Central memory CD4-positive, alpha-beta T cell (primary cell): ENCODE measurements around the gene SOX6.

Experiments used
- DNase-seq: peaks from one replicate; pipeline ENCODE4 v3.0.0; 2022

SOX6 gene

GRCh38 chr11:16313846-16314245 lies 42.5 kb downstream of the SOX6 start:
- DNase-seq = no peak

GRCh38 chr11:16312233-16312765 lies 44.0 kb downstream of the SOX6 start:
- DNase-seq = no peak

- DNase-seq = no peak
These were observed 44.5 kb downstream of the SOX6 start for GRCh38 chr11:16311831-16312230.

DNA sequence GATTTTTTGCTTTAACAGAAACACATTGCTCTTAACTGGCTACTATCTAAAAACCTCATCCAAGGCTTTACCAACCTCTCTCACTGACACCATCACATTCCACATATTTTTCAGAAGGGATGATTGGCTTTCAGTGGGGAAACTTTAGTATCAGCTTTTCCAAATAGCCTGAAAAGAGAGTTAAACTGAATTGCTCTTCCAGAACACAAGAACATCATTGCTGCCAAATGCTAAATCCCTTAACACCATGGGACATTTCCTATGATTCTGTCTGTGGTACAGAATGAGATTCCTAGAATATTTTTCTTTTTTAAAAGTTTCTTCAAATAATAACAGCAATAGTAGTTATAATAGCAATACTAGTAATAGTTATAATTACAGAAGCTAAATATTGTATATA lies 45.4 kb downstream of the SOX6 start:
- no peak for DNase-seq

GRCh38 chr11:16309226-16309625 lies 47.1 kb downstream of the SOX6 start:
- no peak for DNase-seq

DNA sequence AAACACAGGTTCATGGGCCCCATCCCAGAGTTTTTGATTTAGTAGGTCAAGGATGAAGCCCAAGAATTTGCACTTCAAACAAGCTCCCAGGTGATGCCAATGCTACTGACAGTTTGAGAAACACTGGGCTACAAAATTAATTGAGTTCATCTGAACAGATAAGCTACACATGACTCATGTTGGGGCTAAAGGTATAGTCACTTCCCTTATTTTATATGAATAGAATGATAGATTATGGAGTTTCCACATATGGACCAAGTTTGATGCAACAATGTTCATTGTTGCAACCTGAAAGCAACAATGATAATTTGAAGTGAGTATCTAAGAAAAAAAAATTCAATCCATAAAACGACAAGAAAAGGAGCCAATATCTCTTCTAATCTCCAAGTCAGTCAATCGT lies 54.9 kb downstream of the SOX6 start:
- DNase-seq = no peak

DNA sequence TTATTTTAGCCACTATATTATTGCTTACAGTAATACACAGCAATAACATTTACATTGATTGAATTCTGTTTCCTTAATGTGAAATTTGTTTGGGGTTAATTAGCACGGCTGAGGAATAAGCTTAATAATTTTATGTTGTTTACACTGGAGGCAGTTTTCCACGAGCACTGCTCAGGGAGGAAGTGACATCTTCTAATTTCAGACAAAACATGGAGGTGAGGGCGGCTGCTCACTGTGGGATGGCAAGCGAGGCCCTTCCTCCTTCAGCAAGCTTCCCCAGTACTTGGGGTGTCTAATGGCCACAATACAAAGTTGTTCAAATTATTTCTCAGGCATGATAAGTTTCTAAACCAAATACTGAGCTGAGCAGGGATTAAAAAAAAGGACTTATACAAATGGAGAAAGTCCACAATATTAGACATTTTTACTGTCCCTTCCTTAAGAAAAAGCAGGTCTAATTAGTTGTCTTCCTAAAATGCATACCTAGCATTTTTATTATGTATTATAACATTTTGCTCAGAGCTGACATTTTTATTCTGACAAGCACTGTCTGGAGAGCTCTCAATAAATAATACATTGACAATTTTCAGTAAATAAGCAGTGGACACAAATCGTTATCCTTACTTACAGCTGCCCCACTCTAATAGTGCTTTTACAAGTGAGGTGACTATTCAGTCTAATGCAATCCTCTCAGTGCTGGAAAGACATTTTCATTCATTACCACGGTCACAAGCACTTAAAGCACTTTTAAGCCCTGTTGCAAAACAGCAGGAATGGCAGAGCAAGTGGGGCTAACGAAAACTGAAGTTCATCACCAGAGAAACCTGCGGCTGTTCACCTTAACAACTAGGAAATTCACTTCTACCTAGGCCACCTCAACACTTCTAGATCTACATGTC lies 56.2 kb downstream of the SOX6 start:
- no peak for DNase-seq

DNA sequence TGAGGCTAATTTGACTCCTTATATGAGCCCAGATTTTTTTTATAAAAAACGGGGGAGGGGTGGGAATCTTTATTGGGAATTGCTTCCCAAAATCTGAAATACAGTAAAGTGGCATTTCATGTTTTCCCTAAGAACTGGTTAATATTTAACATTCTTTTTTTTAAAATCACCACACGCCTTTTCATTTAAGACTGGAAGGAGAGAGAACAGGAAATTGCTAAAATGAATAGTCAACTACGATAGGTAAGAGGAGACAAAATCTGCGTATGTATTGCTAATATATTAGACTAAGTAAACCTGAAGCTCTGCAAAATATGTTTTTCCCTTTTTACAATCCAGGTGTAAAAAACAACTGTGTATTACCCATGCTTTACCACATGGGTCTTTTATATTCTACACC lies 57.0 kb downstream of the SOX6 start:
- no peak for DNase-seq

DNA sequence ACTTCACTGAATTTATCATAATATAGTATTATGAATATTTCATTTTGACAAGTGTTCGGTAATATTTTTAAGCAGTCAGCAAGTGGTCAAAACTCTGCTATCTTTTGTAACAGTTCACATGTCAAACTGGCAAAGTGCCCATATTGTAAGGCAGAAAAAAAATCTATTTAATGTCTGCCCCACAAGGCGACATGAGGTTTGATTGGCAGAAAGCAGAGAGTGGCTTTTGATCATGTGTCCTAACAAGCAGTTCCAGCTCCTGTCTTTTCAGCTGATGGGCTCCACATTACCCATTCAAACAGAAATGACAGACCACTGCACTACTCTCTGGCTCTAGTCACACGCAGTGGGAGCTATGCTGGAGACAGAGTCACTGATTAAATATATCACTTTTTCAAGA lies 59.0 kb downstream of the SOX6 start:
- no peak for DNase-seq

- DNase-seq = no peak
These were observed 60.1 kb downstream of the SOX6 start for GRCh38 chr11:16296273-16296672.

- DNase-seq = no peak
These were observed 60.8 kb downstream of the SOX6 start for GRCh38 chr11:16295592-16295991.

- no peak for DNase-seq
These were observed 63.1 kb downstream of the SOX6 start for GRCh38 chr11:16293204-16293681.

- no peak for DNase-seq
These were observed 64.0 kb downstream of the SOX6 start for GRCh38 chr11:16292167-16292859.

DNA sequence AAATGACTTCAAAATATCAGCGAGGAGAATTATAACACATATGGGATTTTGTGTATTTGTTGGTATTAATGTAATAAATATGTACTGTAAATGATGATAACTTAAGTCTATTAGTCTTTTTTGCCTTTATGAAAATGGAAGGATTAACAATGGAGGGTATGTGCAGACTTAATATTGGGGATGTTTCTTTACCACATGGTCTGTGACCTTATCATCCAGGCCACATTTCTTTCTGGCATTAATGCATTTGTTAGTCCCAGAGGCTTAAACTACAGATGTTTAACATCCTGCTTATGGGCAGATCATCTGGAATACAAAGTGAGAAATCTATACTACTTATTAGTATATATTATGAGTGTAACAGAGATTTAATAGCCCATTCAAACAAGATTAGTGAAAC lies 64.6 kb downstream of the SOX6 start:
- no peak for DNase-seq

DNA sequence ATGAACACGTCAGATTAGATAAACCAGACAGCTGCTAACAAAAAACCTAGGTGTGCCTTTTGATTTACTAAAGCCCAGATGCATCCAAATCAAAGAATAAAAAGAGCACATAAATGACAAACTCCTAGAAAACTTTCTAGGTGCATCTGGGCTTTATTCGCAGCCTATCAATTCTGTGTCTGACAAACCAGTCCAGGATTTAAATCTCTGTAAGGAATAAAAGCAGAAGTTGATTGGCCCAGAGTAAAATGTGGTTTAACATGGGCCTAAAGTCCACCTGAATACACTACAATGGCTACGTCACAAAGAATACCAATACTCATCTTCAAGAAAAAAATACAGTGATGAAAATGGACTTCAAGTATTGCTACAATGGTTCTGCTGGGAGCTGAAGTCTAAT lies 66.8 kb downstream of the SOX6 start:
- DNase-seq = no peak

DNA sequence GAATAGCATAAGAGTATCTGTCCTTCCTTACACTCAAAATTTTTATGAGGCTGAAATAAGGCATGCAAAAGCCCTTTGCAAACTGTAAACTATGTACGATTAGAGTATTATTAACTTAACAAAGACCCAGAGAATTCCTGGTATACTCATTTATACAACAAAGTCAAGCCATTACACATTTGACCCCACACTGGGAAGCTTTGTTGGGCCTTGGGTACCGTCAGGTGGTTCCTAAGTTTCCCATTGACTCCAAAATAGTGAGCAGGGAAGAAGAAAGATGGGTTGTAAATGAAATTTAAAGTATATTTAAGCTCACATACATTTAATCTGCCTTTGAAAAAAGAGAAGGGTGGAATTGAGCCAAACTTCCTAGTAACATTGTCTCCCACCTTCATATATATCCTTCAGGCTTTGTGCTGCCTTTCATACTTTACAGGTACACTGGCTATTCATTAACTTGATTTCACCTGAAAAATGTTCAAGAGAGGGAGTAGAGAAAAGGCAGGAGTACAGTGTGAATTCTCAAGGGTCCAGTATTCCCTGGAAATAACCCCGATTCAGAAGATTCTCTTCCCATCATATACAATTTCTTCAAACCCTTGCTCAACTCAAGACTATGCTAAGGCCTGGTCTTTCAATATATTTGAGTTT lies 68.6 kb downstream of the SOX6 start:
- no peak for DNase-seq

- no peak for DNase-seq
These were observed 70.3 kb downstream of the SOX6 start for GRCh38 chr11:16286095-16286494.

DNA sequence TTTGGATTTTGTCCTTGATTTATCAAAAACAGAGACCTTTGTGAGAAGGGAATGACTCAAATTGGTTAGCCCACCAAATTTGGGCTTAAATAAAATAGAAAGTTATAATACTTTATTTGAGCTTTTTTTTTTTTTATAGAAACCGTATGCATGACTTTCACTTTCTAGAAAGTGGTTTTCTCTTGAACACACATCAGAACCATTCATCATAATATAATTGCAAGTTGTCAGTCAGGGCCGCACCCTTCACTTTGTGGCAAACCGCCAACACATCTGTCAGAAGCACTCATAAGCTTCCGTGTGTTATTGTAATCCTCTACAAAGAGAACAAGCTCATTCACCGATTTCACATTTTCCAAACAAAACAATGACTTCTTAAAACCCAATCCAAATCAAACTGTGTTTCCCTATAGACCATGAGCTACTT lies 76.1 kb downstream of the SOX6 start:
- DNase-seq = no peak

GRCh38 chr11:16279524-16279923 lies 76.8 kb downstream of the SOX6 start:
- DNase-seq = no peak

DNA sequence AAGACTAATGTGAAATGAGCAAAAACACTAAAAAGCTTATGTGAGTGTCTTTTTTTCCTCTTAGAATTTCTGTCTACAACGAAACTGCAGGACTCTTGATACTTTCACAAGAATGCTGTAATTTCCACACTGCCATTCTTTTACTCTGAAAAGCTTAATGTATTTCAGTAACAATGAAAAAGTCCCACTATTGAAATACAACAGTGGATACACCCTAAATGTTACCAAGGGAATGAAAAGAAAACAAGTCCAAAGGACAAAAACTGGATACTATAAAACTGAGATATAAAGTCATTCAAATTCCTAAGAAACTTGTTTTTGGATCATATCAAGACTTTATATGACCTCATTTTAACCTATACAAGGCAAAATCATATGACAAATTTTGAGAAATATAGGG lies 77.4 kb downstream of the SOX6 start:
- no peak for DNase-seq

DNA sequence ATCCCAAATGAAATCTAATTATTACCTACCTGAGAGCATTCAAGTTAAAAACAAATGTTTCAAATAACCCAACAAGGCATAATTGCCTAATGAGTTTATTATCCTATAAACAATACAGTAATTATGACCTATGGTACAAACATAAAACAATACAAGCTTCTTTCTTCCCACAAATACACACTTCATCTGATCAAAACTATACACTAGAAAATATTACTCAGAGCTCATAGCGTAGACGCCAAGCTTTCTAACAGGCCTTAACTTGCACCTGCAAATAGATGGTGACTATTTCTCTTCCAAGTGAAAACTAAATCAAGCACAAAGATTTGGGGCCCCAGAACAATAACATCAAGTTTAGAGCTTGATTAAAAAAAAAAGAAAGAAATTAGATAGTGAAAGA lies 78.1 kb downstream of the SOX6 start:
- no peak for DNase-seq

DNA sequence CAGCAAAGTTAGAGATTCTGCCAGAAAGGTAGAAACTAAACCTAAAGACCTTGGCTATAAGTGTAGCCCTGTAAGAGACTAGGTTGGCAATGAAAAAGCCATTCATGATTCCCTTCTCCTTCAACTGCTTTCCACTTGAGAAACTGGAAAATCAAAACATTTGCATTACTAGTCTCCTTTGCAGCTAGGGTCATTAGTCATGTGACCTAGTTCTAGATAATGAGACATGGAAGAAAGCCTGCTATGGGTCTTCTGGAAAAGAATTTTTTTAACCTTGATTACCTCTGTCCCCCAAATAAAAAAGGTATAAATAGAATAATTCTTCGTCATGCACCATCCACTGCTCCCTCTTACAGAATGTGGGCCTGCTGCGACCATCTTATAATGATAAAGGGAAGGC lies 80.1 kb downstream of the SOX6 start:
- DNase-seq = no peak

- no peak for DNase-seq
These were observed 85.1 kb downstream of the SOX6 start for GRCh38 chr11:16271258-16271657.
